Measurements from ENCODE around the gene SMYD1.
"Not testable (repeated sequence)": the region's sequence is repeated elsewhere in the genome, so short reads cannot be mapped to it uniquely, and the experiment has no call there.

Gene SMYD1

DNA sequence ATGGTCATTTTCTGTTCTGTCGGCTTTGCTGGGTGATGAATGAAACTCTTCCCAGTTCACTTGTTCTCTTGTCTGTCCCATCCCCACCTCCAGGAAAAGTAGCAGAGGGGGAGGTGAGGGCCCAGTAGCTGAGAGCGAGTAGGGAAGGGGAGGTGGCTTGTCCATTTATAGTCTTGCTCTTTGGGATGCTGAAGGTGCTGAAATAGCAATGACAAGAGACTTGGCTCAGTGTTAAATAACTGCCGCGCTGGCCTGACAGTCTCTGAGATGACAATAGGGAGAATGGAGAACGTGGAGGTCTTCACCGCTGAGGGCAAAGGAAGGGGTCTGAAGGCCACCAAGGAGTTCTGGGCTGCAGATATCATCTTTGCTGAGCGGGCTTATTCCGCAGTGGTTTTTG, at the start of gene SMYD1:
Gene SMYD1, plus strand, starts transcription at position 228 of the 400 bp plus-strand sequence. Its CDS starts 40 bp downstream, at position 268.
- Histone ChIP-seq H2AFZ (ENCODE audit: low read depth) (no peak within 1 kb of the TSS), H3K79me2 (ENCODE audit: insufficient read depth, low read depth) (no peaks in the 10 kb centered on the region), H3K4me1 (ENCODE audit: low read depth, poor library complexity, severe bottlenecking) (no peaks in the 10 kb centered on the region), H4K20me1 (ENCODE audit: insufficient read depth) (no peaks in the 10 kb centered on the region), H3K36me3 (ENCODE audit: insufficient read depth) (no peaks in the 10 kb centered on the region), H3K4me3 (IDR thresholded peaks at IDR 0.05; ENCODE audit: insufficient read depth, low read depth, low read length) (no peak within 1 kb of the TSS), H3K27ac (no peak within 1 kb of the TSS), H3K27me3 (ENCODE audit: insufficient read depth, low read depth) (no peaks in the 10 kb centered on the region), H3K4me2 (no peak within 1 kb of the TSS), H3K9ac (no peak within 1 kb of the TSS)
- TF ChIP-seq CTCF (conservative IDR thresholded peaks at IDR 0.05; ENCODE audit: low read depth, low read length) = no peak

DNA sequence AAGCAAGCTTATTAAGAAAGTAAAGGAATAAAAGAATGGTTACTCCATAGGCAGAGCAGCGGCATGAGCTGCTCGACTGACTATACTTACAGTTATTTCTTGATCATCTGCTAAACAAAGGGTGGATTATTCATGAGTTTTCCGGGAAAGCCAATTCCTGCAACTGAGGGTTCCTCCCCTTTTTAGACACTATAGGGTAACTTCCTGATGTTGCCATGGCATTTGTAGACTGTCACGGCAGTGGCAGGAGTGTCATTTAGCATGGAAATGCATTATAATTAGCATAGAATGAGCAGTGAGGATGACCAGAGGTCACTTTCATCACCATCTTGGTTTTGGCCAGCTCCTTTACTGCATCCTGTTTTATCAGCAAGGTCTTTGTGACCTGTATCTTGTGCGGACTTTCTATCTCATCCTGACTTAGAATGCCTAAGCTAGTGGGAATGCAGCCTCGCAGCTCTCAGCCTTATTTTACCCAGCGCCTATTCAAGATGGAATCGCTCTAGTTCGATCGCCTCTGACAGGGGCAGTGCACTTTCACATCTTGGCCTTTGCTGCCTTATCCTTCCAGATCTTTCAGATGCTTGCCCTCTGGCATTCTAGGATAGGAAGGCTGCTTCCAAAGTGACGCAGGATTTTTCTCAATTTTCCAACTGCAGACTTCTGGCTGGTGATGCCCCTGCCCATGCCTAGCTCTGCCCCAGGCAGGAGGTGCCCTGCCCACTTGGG, 49.4 kb upstream of the SMYD1 start:
- H3K9ac ChIP-seq; H3K4me3 ChIP-seq (IDR thresholded peaks at IDR 0.05; ENCODE audit: insufficient read depth, low read depth, low read length); H3K27ac ChIP-seq; H3K27me3 ChIP-seq (ENCODE audit: insufficient read depth, low read depth); H3K36me3 ChIP-seq (ENCODE audit: insufficient read depth); H3K4me1 ChIP-seq (ENCODE audit: low read depth, poor library complexity, severe bottlenecking); H3K79me2 ChIP-seq (ENCODE audit: insufficient read depth, low read depth); H2AFZ ChIP-seq (ENCODE audit: low read depth); H3K4me2 ChIP-seq; H4K20me1 ChIP-seq (ENCODE audit: insufficient read depth): not testable (repeated sequence)

DNA sequence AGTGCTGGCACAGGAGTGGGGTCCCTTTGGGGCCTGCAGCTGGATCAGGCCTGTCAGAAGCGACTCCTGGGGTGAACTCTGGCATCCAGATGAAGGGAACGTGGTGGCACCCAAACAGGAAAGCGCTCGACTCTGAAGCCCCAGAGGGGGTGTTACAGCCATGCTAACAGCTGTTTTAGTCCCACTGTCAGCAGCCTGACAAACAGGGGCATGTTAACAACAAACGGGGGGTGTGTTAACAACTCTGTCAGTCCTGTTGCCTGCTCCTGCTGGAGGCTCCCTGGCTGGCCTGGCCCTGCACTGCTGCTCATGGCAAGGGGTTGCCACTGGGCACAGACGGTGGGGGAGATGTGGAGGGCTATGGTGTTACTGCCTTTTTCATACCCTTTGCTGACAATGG, 48.7 kb upstream of the SMYD1 start:
- H3K79me2 ChIP-seq (ENCODE audit: insufficient read depth, low read depth) = no peaks in the 10 kb centered on the region
- no peak for TF ChIP-seq CTCF (conservative IDR thresholded peaks at IDR 0.05; ENCODE audit: low read depth, low read length)
- no peaks in the 10 kb centered on the region for H3K27me3 ChIP-seq (ENCODE audit: insufficient read depth, low read depth)
- no peaks in the 10 kb centered on the region for H3K36me3 ChIP-seq (ENCODE audit: insufficient read depth)
- no peak overlapping the region for H3K4me3 ChIP-seq (IDR thresholded peaks at IDR 0.05; ENCODE audit: insufficient read depth, low read depth, low read length)
- no peak overlapping the region for H3K4me2 ChIP-seq
- H4K20me1 ChIP-seq (ENCODE audit: insufficient read depth) = no peaks in the 10 kb centered on the region
- no peak overlapping the region for H3K27ac ChIP-seq
- H3K9ac ChIP-seq = no peak overlapping the region
- no peak overlapping the region for H2AFZ ChIP-seq (ENCODE audit: low read depth)
- peaks cover 9% of the 10 kb centered on the region for H3K4me1 ChIP-seq (ENCODE audit: low read depth, poor library complexity, severe bottlenecking)

DNA sequence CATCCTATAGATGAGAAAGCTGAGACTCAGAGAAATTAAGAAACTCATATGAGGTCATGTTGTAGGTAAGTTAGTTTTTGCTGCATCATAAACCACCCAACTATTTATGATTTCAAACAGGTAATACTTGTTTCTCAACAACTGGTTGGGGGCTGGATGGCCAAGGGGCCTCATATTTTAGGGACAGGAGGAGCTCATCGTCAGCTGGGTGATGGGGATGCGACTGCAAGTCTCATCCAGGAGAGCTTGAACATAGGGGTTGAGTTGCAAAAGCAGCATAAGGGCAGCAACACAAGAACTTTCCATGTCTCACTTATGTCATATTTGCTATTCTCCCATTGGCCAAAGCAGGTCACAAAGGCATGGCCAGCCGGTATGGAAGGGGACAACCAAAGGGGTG, 47.6 kb upstream of the SMYD1 start:
- no peak overlapping the region for H3K4me2 ChIP-seq
- H3K9ac ChIP-seq = no peak overlapping the region
- H3K79me2 ChIP-seq (ENCODE audit: insufficient read depth, low read depth) = no peaks in the 10 kb centered on the region
- no peak overlapping the region for H3K4me3 ChIP-seq (IDR thresholded peaks at IDR 0.05; ENCODE audit: insufficient read depth, low read depth, low read length)
- H3K27me3 ChIP-seq (ENCODE audit: insufficient read depth, low read depth) = no peaks in the 10 kb centered on the region
- no peak overlapping the region for H3K27ac ChIP-seq
- H3K36me3 ChIP-seq (ENCODE audit: insufficient read depth) = no peaks in the 10 kb centered on the region
- no peaks in the 10 kb centered on the region for H4K20me1 ChIP-seq (ENCODE audit: insufficient read depth)
- peaks cover 9% of the 10 kb centered on the region for H3K4me1 ChIP-seq (ENCODE audit: low read depth, poor library complexity, severe bottlenecking)
- no peak for TF ChIP-seq CTCF (conservative IDR thresholded peaks at IDR 0.05; ENCODE audit: low read depth, low read length)
- no peak overlapping the region for H2AFZ ChIP-seq (ENCODE audit: low read depth)

GRCh38 chr2:88022669-88022921, 45.0 kb upstream of the SMYD1 start:
- H3K27ac ChIP-seq = no peak overlapping the region
- no peaks in the 10 kb centered on the region for H3K79me2 ChIP-seq (ENCODE audit: insufficient read depth, low read depth)
- no peak overlapping the region for H3K4me3 ChIP-seq (IDR thresholded peaks at IDR 0.05; ENCODE audit: insufficient read depth, low read depth, low read length)
- H3K27me3 ChIP-seq (ENCODE audit: insufficient read depth, low read depth) = no peaks in the 10 kb centered on the region
- H3K4me1 ChIP-seq (ENCODE audit: low read depth, poor library complexity, severe bottlenecking) = peaks cover 5% of the 10 kb centered on the region
- H3K4me2 ChIP-seq = no peak overlapping the region
- no peaks in the 10 kb centered on the region for H3K36me3 ChIP-seq (ENCODE audit: insufficient read depth)
- no peaks in the 10 kb centered on the region for H4K20me1 ChIP-seq (ENCODE audit: insufficient read depth)
- no peak overlapping the region for H2AFZ ChIP-seq (ENCODE audit: low read depth)
- no peak for TF ChIP-seq CTCF (conservative IDR thresholded peaks at IDR 0.05; ENCODE audit: low read depth, low read length)
- H3K9ac ChIP-seq = no peak overlapping the region
